LNCaP clone FGC (cell line): ENCODE results near the gene FAM187B.

ENCODE experiments used
- DNase-seq: peaks from one replicate; pipeline ENCODE4 v3.0.0-alpha.2; 2011; ENCODE audit warnings: low read depth
- H3K4me3 ChIP-seq: 2 replicates; pipeline ENCODE4 v1.5.1; 2011; ENCODE audit warnings: mild to moderate bottlenecking, low read depth, low read length, control low read depth
- CTCF ChIP-seq: IDR thresholded peaks from 2 replicates; pipeline ENCODE4 v1.5.1; 2012; ENCODE audit warnings: mild to moderate bottlenecking; ENCODE audit not compliant: control insufficient read depth, insufficient read depth; ENCODE audit errors: extremely low read depth

FAM187B gene

GRCh38 chr19:35213663-35214632 is 14.6 kb downstream of the FAM187B start:
- TF ChIP-seq CTCF: no peak
- no peak overlapping the region for H3K4me3 ChIP-seq
- DNase-seq: peak; percentile 93

GRCh38 chr19:35212241-35212640 is 16.3 kb downstream of the FAM187B start:
- H3K4me3 ChIP-seq: no peak overlapping the region
- DNase-seq: no peak
- TF ChIP-seq CTCF: no peak

- H3K4me3 ChIP-seq: no peak overlapping the region
- TF ChIP-seq CTCF: no peak
- no peak for DNase-seq
These were observed 16.9 kb downstream of the FAM187B start for GRCh38 chr19:35211545-35212230.

DNA sequence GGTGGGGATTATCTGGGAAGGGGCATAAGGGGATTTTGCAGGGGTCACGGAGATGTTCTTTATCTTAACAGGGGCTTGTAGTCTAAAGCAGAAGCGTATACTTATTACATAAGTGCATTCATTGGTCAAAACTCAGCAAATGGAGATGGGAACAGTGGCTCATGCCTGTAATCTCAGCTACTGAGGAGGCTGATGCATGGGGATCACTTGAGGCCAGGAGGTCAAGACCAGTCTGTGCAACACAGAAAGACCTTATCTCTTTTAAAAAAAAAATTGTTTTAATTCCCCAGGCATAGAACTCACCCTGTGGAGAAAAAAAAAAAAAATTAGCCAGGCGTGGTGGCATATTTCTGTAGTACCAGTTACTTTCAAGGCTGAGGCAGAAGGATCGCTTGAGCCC is 18.9 kb downstream of the FAM187B start:
- H3K4me3 ChIP-seq: no peak overlapping the region
- no peak for DNase-seq
- no peak for TF ChIP-seq CTCF

DNA sequence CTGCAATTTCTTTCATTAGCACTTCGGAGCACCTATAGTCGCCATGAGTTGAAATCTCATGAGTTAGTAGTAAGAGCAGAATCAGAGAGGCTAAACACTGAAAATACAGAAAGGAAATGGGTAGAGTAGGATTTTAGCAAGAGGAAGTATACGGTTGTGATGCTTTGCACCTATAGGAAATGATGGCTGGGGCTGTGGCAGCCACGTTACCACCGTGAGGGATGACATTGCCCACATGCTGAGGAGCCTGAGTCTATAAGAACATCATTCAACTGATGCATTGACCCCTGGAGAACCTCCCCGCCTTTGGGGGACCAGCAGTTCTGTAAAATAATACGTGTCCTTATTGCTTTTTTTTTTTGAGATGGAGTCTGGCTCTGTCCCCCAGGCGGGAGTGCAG is 20.4 kb downstream of the FAM187B start:
- TF ChIP-seq CTCF: no peak
- no peak for DNase-seq
- no peak overlapping the region for H3K4me3 ChIP-seq

DNA sequence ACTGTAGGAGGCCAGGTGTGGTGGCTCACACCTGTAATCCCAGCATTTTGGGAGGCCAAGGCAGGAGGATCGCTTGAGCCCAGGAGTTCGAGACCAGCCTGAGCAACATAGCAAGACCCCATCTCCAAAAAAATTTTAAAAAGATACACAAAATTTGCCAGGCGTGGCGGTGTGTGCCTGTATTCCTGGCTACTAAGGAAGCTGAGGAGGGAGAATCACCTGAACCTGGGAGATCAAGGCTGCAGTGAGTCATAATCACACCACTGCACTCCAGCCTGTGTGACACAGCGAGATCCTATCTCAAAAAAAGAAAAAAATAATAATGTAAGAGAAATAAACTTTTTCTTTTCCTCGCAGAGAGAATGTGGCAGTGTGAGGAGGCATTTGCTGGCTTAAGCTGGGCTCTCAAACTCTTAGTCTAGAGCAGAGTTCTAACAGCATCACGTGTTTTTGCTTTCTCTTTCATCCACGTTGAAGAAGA is 21.1 kb downstream of the FAM187B start:
- no peak for DNase-seq
- H3K4me3 ChIP-seq: no peak overlapping the region
- no peak for TF ChIP-seq CTCF

DNA sequence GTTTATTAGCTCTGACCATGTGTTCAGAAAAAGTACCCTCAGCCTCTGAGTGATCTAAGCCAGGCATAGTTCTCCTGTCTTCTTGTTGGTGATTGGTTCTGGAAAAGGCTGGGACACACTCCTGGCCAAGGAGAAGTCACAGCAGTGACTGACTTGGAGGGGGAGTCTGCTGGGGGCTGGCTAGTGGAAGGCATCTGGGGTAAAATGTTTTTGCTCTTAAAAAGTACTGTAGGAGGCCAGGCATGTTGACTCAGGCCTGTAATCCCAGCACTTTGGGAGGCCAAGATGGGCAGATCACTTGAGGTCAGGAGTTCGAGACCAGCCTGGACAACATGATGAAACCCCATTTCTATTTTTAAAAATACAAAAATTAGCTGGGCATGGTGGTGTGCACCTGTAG is 21.7 kb downstream of the FAM187B start:
- TF ChIP-seq CTCF: no peak
- DNase-seq: no peak
- no peak overlapping the region for H3K4me3 ChIP-seq
